RCC 7860 (cell line): ENCODE results near the gene PRG3.
"Not testable (repeated sequence)": the region's sequence is repeated elsewhere in the genome, so short reads cannot be mapped to it uniquely, and the experiment has no call there.

Source experiments
- DNase-seq: peaks from one replicate; pipeline ENCODE4 v3.0.0-alpha.2; 2015; ENCODE audit warnings: low spot score
- FAIRE-seq: peaks from 2 replicates; lab custom pipeline; 2012; peaks lifted over from hg19 to GRCh38; lab: Jason Lieb, UNC

Gene PRG3

GRCh38 chr11:57341250-57341808, 39.6 kb downstream of the PRG3 start:
- DNase-seq (no peak), FAIRE-seq (no peak)

- DNase-seq (no peak), FAIRE-seq (no peak)
Measured at GRCh38 chr11:57340039-57340615, 40.8 kb downstream of the PRG3 start.

GRCh38 chr11:57339328-57339727, 41.6 kb downstream of the PRG3 start:
- FAIRE-seq (no peak), DNase-seq (no peak)

- no peak for DNase-seq
- no peak for FAIRE-seq
Measured at GRCh38 chr11:57338142-57338541, 42.8 kb downstream of the PRG3 start, which contains the start of gene P2RX3. Gene P2RX3 (plus strand): TSS chr11:57338352. CDS start chr11:57338551, 199 bp downstream.

- DNase-seq, FAIRE-seq: not testable (repeated sequence)
Measured at GRCh38 chr11:57336856-57337255, 44.1 kb downstream of the PRG3 start.

GRCh38 chr11:57336111-57336666, 44.8 kb downstream of the PRG3 start:
- no peak for FAIRE-seq

GRCh38 chr11:57335343-57336110, 45.4 kb downstream of the PRG3 start, which contains the start of gene SSRP1:
Gene SSRP1 (minus strand): TSS chr11:57335892. CDS start chr11:57335121, 771 bp downstream.
- DNase-seq (peak; percentile 69), FAIRE-seq (no peak)

More at GRCh38 chr11:57336111-57336666, 44.8 kb downstream of the PRG3 start:
- no peak for DNase-seq

- FAIRE-seq = no peak
- no peak for DNase-seq
Measured at GRCh38 chr11:57335023-57335342, 46.0 kb downstream of the PRG3 start.

- no peak for FAIRE-seq
- no peak for DNase-seq
Measured at GRCh38 chr11:57332694-57333440, 48.1 kb downstream of the PRG3 start.

GRCh38 chr11:57331720-57332119, 49.2 kb downstream of the PRG3 start:
- DNase-seq (no peak), FAIRE-seq (no peak)

- FAIRE-seq (no peak), DNase-seq (no peak)
Measured at GRCh38 chr11:57330029-57330428, 50.9 kb downstream of the PRG3 start.

GRCh38 chr11:57327721-57328120, 53.2 kb downstream of the PRG3 start:
- DNase-seq (no peak), FAIRE-seq (no peak)
